Muscle layer of duodenum (tissue), 2 donors: Measurements from ENCODE around the gene YAP1.
"Not testable (repeated sequence)": the region's sequence is repeated elsewhere in the genome, so short reads cannot be mapped to it uniquely, and the experiment has no call there.

ENCODE experiments used
- H3K27ac ChIP-seq: one replicate; pipeline ENCODE4 v1.7.0; 2013; ENCODE audit warnings: mild to moderate bottlenecking, low read length
- H3K27me3 ChIP-seq: one replicate; pipeline ENCODE4 v1.7.0; 2013; ENCODE audit warnings: low read depth, mild to moderate bottlenecking, control low read depth, low read length
- H3K36me3 ChIP-seq, 2 donors: one replicate each; pipeline ENCODE4 v1.7.0; 2013; ENCODE audit warnings: low read length in 2 of 2, control low read depth in 1 of 2, mild to moderate bottlenecking in 1 of 2; ENCODE audit not compliant: insufficient read depth in 2 of 2, control insufficient read depth in 1 of 2
- H3K4me1 ChIP-seq, 2 donors: one replicate each; pipeline ENCODE4 v1.7.0; 2013; ENCODE audit warnings: low read length in 2 of 2, mild to moderate bottlenecking in 2 of 2, control low read depth in 1 of 2, moderate library complexity in 1 of 2; ENCODE audit not compliant: insufficient read depth in 2 of 2, control insufficient read depth in 1 of 2
- H3K4me3 ChIP-seq, 2 donors: one replicate each; pipeline ENCODE4 v1.7.0; 2013; ENCODE audit warnings: low read length in 2 of 2, low read depth in 1 of 2, mild to moderate bottlenecking in 1 of 2
- H3K9me3 ChIP-seq, 2 donors: one replicate each; pipeline ENCODE4 v1.7.0; 2013; ENCODE audit warnings: low read length in 2 of 2, control low read depth in 1 of 2, mild to moderate bottlenecking in 1 of 2; ENCODE audit not compliant: control insufficient read depth in 1 of 2
- donor health status: healthy.

YAP1 gene

GRCh38 chr11:102188488-102188887 is 78.2 kb downstream of the YAP1 start:
- H3K4me1 ChIP-seq, result peaks cover 0 to 19% of the 10 kb centered on the region in 2 donors
- no peak overlapping the region for H3K27ac ChIP-seq
- no peaks in the 10 kb centered on the region for H3K36me3 ChIP-seq
- H3K9me3 ChIP-seq, result no peaks in the 10 kb centered on the region
- no peak overlapping the region for H3K4me3 ChIP-seq
- H3K27me3 ChIP-seq, result no peaks in the 10 kb centered on the region

- Histone ChIP-seq H3K4me3 (no peak overlapping the region), H3K36me3 (no peaks in the 10 kb centered on the region), H3K27me3 (no peaks in the 10 kb centered on the region), H3K9me3 (no peaks in the 10 kb centered on the region), H3K4me1 (peaks cover 0 to 15% of the 10 kb centered on the region in 2 donors), H3K27ac (no peak overlapping the region)
Observed at GRCh38 chr11:102191832-102192231, 81.6 kb downstream of the YAP1 start.

GRCh38 chr11:102192349-102193066 is 82.3 kb downstream of the YAP1 start:
- no peak overlapping the region for H3K27ac ChIP-seq
- H3K27me3 ChIP-seq, result no peaks in the 10 kb centered on the region

GRCh38 chr11:102194257-102194656 is 84.0 kb downstream of the YAP1 start:
- Histone ChIP-seq H3K4me3 (no peak overlapping the region), H3K27me3 (no peaks in the 10 kb centered on the region), H3K36me3 (no peaks in the 10 kb centered on the region), H3K4me1 (no peaks in the 10 kb centered on the region), H3K9me3 (no peaks in the 10 kb centered on the region), H3K27ac (no peak overlapping the region)

More at GRCh38 chr11:102192349-102193066, 82.3 kb downstream of the YAP1 start:
- Histone ChIP-seq H3K4me1 (peaks cover 0 to 10% of the 10 kb centered on the region in 2 donors), H3K36me3 (no peaks in the 10 kb centered on the region), H3K9me3 (no peaks in the 10 kb centered on the region), H3K4me3 (no peak overlapping the region)

DNA sequence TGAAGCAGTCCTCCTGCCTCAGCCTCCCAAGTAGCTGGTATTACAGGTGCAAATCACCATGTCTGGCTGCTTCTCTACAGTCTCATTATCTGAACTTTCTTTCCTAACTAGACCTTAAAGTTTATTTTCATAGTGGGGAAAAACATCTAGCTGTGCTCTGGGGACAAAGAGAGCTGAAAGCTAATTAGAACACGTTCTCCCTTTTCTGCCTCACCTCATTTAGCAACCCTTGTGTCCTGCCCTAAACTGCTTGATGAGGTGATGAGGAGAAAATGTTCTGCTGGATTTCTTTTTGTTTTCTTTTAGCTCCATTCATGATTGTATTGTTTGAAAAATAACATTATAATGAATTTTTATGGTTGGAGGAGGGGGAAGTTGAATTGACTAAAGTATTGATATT is 84.7 kb downstream of the YAP1 start:
- Histone ChIP-seq H3K36me3 (no peaks in the 10 kb centered on the region), H3K27me3 (no peaks in the 10 kb centered on the region), H3K9me3 (no peaks in the 10 kb centered on the region), H3K4me1 (no peaks in the 10 kb centered on the region), H3K4me3 (no peak overlapping the region), H3K27ac (no peak overlapping the region)

GRCh38 chr11:102196351-102196750 is 86.1 kb downstream of the YAP1 start:
- Histone ChIP-seq H3K4me1 (no peaks in the 10 kb centered on the region), H3K27me3 (no peaks in the 10 kb centered on the region), H3K27ac (no peak overlapping the region), H3K4me3 (no peak overlapping the region), H3K9me3 (no peaks in the 10 kb centered on the region), H3K36me3 (no peaks in the 10 kb centered on the region)

DNA sequence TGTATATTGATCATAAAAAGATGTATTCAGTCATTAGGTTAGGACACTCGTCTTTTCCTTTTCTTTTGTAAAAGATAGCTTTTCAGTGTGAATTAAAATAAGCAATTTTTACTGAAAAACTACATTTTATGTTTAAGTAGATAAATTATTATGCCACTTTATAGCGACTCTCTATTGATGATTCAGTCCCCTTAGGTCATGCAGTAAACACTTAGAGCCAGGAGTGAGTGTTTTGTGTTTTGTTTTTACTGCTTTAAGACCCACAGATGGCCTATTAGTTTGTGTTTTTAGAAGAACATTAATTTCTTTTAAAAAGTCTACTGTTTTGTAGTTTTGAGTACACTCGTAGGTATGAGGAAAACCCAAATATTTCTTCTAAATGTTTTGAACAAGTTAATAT is 86.6 kb downstream of the YAP1 start:
- no peaks in the 10 kb centered on the region for H3K9me3 ChIP-seq
- no peak overlapping the region for H3K4me3 ChIP-seq
- no peaks in the 10 kb centered on the region for H3K4me1 ChIP-seq
- H3K27me3 ChIP-seq, result no peaks in the 10 kb centered on the region
- H3K27ac ChIP-seq, result no peak overlapping the region
- no peaks in the 10 kb centered on the region for H3K36me3 ChIP-seq

- Histone ChIP-seq H3K4me1 (no peaks in the 10 kb centered on the region), H3K36me3 (no peaks in the 10 kb centered on the region), H3K27ac (no peak overlapping the region)
Observed at GRCh38 chr11:102197670-102198139, 87.5 kb downstream of the YAP1 start.

GRCh38 chr11:102199673-102200072 is 89.4 kb downstream of the YAP1 start:
- H3K27me3 ChIP-seq, result no peaks in the 10 kb centered on the region
- no peak overlapping the region for H3K4me3 ChIP-seq
- H3K9me3 ChIP-seq, result no peaks in the 10 kb centered on the region
- no peaks in the 10 kb centered on the region for H3K36me3 ChIP-seq
- H3K27ac ChIP-seq, result no peak overlapping the region
- H3K4me1 ChIP-seq, result no peaks in the 10 kb centered on the region

More at GRCh38 chr11:102197670-102198139, 87.5 kb downstream of the YAP1 start:
- no peak overlapping the region for H3K4me3 ChIP-seq
- no peaks in the 10 kb centered on the region for H3K9me3 ChIP-seq
- no peaks in the 10 kb centered on the region for H3K27me3 ChIP-seq

GRCh38 chr11:102200325-102200724 is 90.1 kb downstream of the YAP1 start:
- H3K27me3 ChIP-seq, H3K4me1 ChIP-seq, H3K4me3 ChIP-seq, H3K36me3 ChIP-seq, H3K27ac ChIP-seq, H3K9me3 ChIP-seq: not testable (repeated sequence)

- Histone ChIP-seq H3K27ac (no peak overlapping the region), H3K9me3 (no peaks in the 10 kb centered on the region), H3K4me3 (no peak overlapping the region), H3K36me3 (peaks cover 8 to 9% of the 10 kb centered on the region in 2 donors), H3K4me1 (no peaks in the 10 kb centered on the region), H3K27me3 (no peaks in the 10 kb centered on the region)
Observed at GRCh38 chr11:102201776-102202175, 91.5 kb downstream of the YAP1 start.

DNA sequence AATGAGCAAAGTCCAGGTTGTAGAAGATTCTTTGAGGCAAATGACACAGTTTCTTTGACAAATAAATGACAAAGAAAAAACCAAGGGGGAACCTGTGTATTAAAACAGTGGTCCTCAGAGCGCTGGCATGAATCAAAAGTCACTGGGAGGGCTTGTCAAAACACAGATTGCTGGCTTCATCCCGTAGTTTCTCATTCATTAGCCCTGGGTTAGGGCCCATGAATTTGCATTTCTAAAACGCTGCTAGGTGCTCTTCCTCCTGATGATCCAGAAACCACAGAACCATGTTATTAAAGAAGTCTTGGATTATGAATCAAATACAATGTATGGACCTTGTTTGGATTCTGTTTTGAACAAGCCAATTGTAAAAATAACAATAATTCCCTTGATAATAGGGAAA is 92.7 kb downstream of the YAP1 start:
- Histone ChIP-seq H3K4me1 (no peaks in the 10 kb centered on the region), H3K27ac (no peak overlapping the region), H3K27me3 (no peaks in the 10 kb centered on the region), H3K9me3 (no peaks in the 10 kb centered on the region), H3K36me3 (peaks cover 8 to 16% of the 10 kb centered on the region in 2 donors), H3K4me3 (no peak overlapping the region)
